ENCODE data around the gene TMEM129. TPM values are rescaled to one million over a fixed set of nuclear protein-coding genes. Genes with fewer than 3 reads are reported as not detected.

The TMEM129 gene
- total RNA-seq, 2 experiments from 2014 or later: 21.9 to 22.4 TPM

DNA sequence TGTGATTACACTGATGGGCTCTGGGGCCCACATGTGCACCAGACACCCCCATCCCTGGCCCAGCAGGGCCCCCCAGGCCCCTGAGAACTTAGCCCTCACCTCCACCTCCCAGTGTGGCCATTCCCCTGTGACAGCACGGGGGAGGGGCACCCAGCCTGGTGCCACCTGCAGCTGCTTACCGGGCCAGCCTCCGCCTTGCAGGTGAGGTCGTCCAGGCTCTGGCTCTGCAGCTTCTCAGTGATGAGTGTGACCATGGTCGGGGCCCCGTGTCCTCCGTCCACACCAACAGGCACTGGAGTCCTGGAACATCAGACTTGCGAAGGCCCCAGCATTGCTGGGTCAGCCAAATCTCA lies 52.7 kb downstream of the TMEM129 start:
- Mint-ChIP-seq H3K27me3 (ENCODE audit: low read depth) (no peaks in the 10 kb centered on the region), H3K27ac (no peak overlapping the region), H3K9me3 (ENCODE audit: insufficient read depth) (no peaks in the 10 kb centered on the region), H3K4me1 (ENCODE audit: low read depth) (peaks cover 5% of the 10 kb centered on the region), H3K36me3 (ENCODE audit: low read depth) (no peaks in the 10 kb centered on the region), H3K4me3 (no peak overlapping the region)
- POLR2A ChIA-PET: interaction anchor here (0.9 kb wide), 1 partner anchor 26 kb away, joined by 3 read pairs; no protein-coding TSS in a partner anchor
- CTCF ChIA-PET: no interaction called here
- DNase-seq (no peak), ATAC-seq (no peak)

DNA sequence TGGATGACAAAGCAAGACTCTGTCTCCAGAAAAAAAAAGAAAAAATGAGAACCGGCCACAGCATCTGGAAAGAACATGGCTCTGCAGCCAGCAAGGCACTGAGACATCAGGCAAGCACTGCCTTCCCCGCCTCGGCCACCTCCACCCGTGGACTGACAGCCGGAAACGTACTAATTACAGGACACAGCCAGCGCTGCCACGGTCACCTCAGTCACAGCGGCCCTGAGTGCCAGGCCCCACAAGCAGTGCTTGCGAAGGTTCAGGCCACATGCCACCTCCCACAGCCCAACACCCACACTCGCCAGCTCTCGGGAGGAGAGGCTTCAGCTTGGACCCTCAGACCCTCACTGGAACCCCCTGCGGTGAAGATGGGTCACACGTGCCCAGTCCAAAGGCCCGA lies 53.9 kb downstream of the TMEM129 start:
- H3K36me3 Mint-ChIP-seq (ENCODE audit: low read depth): no peaks in the 10 kb centered on the region
- ATAC-seq (no peak), DNase-seq (no peak)
- ChIA-PET CTCF (no interaction called here), POLR2A (no interaction called here)
- H3K9me3 Mint-ChIP-seq (ENCODE audit: insufficient read depth): no peaks in the 10 kb centered on the region
- peaks cover 5% of the 10 kb centered on the region for H3K4me1 Mint-ChIP-seq (ENCODE audit: low read depth)
- no peak overlapping the region for H3K27ac Mint-ChIP-seq
- no peak overlapping the region for H3K4me3 Mint-ChIP-seq
- H3K27me3 Mint-ChIP-seq (ENCODE audit: low read depth): no peaks in the 10 kb centered on the region

DNA sequence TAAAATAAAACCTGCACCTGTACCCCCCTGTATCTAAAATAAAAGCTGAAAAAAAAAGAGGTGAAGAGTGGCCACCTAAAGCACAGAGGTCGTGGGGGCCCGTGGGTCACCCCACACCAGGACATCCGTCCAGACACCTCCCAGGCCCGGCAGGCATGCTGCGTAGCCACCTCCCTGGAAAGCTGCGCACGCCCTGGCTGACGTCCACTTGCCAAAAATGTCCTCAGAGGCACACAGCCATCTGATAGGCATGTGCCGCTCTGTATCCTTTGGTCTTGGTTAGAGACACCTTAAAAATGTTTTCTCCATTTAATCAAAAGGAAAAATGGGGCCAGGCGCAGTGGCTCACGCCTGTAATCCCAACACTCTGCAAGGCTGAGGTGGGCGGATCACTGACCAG lies 54.7 kb downstream of the TMEM129 start:
- no peak for ATAC-seq
- Mint-ChIP-seq H3K9me3 (ENCODE audit: insufficient read depth) (no peaks in the 10 kb centered on the region), H3K36me3 (ENCODE audit: low read depth) (no peaks in the 10 kb centered on the region), H3K27me3 (ENCODE audit: low read depth) (no peaks in the 10 kb centered on the region), H3K4me1 (ENCODE audit: low read depth) (no peaks in the 10 kb centered on the region), H3K27ac (no peak overlapping the region), H3K4me3 (no peak overlapping the region)
- POLR2A ChIA-PET: no interaction called here
- DNase-seq: no peak
- CTCF ChIA-PET: no interaction called here

Other genes with a start within 250 kb of the TMEM129 start
- under 1 TPM; 0.45 to 0.91 TPM for gene FAM53A, start 37.0 kb downstream of the TMEM129 start, total RNA-seq
- 100 to 1,000 TPM; 132 to 136 TPM for gene SLBP, start 9.0 kb downstream of the TMEM129 start, total RNA-seq
- gene TACC3, start 198 bp upstream of the TMEM129 start, total RNA-seq: 100 to 1,000 TPM; 284 to 311 TPM
- gene FGFR3, start 72.0 kb upstream of the TMEM129 start, total RNA-seq: under 1 TPM; 0.34 to 0.37 TPM
- gene LETM1, start 134.8 kb upstream of the TMEM129 start, total RNA-seq: 10 to 100 TPM; 56.6 to 58.9 TPM
- 100 to 1,000 TPM; 287 to 290 TPM for gene NSD2, start 150.1 kb upstream of the TMEM129 start, total RNA-seq

Measured in activated CD8-positive, alpha-beta T cell treated with anti-CD3 and anti-CD28 coated beads, Interleukin-2, amount 10 ng/mL, durations not matched to agents 7 days and 5 days (primary cell).